Activated T-cell treated with anti-CD3 and anti-CD28 coated beads for 1 hour (primary cell): ENCODE data around the gene ATP13A2.

Experiments used
- DNase-seq: peaks from one replicate; pipeline ENCODE4 v3.0.0-alpha.2; 2020; ENCODE audit warnings: low read depth

The ATP13A2 gene

DNA sequence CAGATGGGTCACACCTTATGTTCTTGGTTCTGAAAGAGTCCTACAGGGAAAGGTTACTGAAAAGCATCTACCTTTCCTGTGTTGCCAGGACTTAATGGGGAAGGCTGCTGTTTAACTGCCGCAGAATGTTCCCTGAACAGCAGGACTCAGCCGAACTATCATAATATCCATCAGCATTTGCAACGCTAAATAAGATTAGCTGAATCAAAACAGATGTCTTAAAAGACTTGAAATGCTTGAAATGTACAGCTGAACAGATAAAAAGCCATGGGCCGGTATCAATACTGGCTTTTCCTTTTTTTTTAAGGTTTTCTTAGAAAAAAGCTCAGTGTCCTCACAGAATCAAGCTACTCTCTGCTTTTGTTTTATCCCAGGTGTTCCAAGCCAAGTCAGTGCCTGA, 19.7 kb upstream of the ATP13A2 start:
- no peak for DNase-seq

DNA sequence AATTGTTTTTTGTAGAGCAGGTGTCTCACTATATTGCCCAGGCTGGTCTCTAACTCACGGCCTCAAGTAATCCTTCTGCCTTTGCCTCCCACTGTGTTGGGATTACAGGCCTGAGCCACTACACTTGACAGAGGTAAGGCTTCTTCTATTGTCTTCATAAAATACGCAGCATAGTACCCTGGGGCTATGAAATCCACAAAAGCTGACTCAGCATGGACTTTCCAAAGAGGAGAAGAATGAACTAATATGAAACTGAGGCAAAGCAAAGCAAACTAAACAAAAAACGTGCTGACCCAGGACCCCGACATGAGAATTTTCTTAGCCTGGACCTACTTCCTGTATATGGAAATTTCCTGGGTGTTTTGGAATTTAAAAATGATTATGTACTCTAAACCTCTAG, 18.5 kb upstream of the ATP13A2 start:
- no peak for DNase-seq

DNA sequence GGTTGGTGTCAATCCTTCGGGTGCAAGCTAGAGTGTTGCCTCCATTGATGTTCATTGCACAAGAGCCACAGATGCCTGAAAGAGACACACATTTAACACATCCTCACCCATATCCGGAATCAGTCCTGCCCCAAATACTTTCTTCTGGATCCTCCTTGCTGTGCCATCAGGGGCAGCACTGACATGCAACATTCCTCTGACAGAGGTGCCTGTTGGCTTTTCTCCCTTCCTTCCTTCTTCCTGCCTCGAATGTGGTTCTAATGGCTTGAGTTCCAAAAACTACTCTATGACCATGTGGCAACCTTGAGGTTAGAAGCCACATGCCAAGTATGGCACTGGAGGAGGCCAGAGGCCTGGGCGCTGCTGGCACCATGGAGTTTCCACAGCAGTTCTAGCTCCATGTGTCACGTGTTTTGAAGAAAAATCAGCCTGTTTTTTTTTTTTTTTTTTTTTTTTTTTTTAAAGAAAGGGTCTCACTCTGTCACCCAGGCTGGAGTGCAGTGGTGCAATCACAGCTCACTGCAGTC, 17.0 kb upstream of the ATP13A2 start:
- DNase-seq: no peak

DNA sequence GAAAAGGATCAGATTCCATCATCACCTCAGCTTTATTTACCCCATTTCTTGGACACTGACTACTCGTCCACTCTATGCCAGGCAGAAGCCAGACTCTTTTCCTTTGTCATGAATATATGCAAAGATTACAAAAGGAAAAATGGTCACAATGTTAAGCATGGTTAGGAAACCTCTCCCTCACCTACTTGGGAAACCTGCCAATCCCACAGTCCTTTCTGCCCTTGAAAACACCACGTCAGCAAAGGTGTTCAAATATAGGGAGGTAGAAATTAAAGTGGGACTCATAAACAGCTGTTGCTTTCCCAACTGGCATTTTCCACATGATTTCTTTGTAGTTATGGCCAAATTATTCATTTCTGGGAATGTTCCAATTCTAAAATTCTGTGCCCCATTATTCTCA, 16.2 kb upstream of the ATP13A2 start:
- no peak for DNase-seq

DNA sequence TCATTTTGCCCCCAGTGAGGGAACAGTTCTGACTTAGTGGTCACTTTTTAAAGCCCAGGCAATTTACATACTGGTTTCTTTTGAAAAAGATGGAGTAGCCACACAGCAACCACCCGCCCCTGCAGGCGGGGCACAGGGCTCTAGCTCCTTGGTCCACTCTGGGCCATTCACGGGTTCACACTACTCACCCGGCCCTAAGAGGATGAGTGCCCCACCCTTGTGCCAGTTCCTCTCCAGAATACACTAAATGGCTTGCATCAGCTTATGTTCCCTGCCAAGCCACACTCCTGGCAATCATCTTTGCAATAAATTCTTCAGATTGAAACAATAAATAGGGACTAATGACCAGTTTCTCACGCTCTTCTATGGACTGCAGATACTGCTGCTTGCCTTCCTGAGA, 15.7 kb upstream of the ATP13A2 start:
- DNase-seq: no peak

DNA sequence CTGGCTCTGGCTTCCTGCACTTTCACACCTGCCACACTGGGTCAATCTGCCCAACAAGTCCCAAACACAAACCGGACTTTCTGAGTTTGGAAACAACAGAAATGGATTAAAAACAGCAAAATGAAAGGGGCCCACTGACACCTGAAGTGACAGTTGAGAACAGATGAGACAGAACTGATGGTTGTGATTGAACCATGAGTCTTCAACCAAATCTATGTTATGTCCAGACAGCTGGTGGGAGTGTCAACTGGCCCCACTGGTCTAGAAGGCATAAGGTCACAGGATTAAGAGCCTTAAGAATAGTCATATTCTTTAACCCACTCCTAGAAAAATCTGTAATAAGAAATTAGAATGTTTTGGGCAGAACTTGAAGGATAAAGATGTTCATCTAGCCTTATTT, 13.0 kb upstream of the ATP13A2 start:
- DNase-seq: no peak

DNA sequence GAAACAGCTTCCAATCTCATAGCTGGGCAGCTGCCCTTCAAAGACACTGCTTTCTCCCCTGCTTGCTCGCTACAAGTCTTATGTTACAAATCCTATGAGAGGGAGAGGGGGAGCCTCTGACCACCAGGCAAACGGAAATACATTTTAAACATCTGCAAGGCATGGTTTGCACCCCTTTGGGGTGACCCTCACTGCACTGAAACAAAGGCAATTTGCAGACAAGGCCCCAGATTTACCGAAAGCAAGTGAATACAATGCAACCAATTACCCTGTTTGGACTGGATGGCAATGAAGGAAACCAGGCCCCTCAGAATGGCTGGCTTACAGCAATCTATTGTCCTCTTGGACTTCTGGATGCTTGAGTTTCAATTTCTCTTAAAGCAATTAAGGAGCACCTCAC, 11.8 kb upstream of the ATP13A2 start:
- no peak for DNase-seq

DNA sequence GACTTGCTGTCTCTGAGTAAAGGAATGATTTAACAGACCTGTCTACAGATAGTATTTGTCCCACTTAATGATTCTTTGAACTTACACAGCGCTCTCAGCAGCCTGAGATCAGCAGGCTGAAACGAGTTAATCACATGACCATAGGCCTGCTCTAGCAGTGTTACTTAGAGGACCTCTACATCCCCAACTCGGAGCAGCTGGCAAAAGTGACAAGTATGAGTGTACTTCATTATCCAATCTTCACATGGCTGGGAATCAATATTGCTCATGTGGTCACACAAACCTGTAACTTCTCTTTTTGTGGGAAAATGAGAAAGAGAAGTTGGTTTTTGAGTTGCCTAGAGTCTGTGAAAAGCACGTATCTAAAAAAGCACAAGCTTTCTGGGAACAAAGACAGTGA, 11.4 kb upstream of the ATP13A2 start:
- no peak for DNase-seq

DNA sequence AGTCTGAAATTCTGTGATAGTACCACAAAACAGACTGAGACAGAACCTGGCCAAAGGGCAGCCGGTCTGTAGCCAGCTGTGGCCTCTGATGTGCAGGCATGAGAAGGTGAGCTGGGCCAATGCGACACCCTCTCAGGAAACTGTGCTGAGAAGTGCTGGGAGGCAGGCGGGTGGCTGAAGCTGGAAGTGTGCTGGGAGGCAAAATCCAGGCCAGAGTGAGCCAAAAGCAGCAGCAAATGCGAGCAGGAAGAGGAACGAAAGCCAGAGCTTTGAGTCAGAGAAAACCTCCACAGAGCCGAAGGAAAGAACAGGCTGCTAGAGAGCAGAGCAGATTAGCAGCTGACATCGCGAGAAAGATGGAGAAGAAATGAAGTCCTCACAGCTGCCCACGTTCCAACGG, 10.2 kb upstream of the ATP13A2 start:
- DNase-seq: no peak

DNA sequence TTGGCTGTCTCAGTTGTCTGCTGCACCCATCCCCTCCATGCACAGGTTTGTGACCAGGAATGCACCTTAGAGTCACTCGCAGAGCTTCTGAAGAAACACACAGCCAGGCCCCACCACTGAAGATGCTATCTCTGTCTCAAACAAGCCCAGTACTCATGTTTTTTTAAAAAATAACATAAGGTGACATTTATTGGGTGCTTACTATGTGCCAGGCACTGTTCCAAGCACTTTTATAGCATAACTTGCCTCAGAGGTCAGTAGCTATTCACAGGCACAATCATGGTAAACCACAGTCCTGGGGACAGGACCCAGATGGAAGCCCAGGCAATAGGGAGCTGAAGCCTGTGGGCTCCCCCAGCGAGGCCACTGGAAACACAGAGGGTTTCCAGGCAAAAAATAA, 8.8 kb upstream of the ATP13A2 start:
- DNase-seq: no peak

DNA sequence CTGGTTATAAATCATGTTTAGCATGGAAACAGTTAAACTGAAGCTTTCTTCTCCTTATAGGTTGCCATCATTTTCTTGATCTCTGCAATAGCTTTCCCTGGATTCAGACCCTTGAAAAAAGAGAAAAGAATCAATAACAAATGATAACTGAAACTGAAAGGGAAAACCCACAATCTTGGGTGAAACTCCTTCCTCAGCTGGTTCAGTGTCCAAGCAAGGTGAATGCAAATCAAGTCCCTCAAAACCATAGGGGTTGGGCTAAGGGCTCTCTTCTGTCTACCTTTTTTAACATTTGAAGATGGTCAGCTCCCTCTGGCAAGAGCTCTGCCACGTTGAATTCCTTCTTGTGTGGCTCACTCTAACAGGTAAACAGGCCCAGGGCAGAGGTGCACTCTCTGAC, 7.1 kb upstream of the ATP13A2 start:
- DNase-seq: no peak

DNA sequence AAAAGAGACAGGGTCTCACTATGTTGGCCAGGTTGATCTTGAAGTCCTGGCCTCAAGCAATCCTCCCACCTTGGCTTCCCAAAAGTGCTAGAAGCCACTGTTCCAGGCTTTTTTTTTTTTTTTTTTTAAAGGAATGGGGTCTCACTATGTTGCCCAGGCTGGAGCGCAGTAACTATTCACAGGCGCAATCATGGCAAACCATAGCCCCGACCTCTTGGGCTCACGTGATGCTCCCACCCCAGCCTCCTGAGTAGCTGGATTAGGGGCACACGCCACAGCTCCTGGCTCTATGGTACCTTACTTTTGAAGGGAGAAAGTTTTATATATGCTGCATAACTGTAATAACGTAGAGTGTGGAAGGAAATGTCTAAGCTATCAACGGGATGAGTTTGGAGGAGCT, 5.7 kb upstream of the ATP13A2 start:
- no peak for DNase-seq

DNA sequence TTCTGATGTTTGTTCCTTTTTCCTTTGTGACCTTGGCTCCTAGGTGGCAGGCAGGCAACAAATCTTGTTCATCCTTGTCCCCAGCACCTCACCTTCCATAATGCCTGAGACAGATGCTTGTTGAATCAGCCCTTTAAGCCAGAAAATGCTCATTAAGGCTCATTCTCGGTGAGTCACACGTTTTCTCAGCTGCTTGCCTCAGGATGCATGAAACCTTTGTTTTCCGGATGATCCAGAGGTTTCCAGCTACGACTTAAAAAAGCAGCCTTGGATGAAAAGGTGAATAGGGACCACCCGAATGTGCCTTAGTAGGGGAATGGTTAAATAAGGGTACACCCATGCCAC, 4.6 kb upstream of the ATP13A2 start:
- no peak for DNase-seq

DNA sequence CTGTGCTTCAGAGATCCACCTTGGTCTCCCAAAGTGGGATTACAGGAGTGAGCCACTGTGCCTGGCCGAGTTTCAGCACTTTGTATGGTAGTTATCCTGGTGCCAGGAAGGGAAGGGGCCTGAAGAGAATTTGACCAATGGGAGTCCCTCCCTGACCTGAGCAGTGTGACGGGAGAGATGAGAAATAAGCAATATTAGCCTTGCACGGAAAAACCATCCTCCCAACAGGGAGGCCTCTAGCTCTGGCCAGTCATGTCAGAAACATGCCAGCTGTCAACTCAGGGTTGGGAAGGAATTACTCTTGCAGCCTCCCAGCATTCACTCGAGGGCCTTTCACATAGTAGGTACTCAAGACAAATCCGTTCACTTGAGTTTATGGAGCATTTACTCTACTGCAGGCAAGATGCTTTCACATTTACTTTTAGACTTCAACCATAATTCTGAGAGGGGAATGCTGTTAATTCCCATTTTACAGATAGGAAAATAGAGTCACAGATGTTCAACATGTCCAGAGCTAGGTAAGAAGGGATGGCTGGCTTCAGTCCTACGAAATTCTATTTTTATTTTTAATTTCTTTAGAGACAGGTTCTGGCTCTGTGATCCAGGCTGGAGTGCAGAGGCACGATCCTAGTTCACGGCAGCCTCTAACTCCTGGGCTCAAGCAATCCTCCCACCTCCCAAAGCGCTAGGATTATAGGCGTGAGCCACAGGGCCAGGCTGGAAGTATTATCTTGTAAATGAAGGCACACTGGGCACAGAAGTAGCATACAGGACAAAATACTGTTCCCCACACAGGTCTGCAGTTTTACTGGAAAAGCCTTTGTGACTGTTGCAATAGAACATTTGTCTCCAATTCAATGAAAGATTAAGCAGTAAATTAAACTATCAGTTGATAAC, 3.2 kb upstream of the ATP13A2 start:
- no peak for DNase-seq

DNA sequence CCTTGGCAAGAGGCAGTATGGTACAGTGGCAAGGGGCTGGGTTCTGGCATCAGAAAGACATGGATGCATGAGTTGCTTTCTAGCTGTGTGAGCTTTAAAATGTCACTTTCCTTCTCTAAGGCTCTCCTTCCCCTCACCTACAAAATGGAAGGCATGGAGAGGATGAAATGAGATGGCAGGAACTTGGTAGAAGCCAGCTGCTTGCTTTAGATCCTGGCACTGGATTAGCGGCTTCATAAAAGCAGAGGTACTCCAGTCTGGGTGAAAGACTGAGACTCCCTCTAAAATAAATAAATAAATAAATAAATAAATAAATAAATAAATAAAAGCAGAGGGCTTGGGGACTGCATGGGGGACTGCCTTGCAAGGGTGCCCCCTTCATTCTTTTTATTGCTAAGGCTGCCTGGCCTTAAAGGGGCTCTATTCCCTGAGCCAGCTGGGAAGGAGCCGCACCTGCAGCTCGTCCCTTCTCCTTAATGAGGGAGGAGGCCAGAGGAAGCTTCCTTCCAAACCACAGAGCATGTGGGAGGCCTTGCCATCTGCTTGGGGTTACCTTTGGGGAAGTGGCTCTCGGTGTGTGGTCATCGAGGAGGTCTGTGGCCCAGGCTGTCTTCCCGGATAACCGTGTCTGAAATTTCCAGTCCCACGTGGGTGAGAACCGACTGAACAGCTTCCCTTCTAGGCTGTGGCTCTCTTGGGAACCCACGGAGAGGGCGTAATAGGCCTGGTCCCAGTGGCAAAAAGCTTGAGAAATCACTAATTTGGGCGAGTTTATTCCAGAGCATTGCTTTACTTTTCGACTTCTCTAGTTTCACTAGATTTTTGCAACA, 2.0 kb upstream of the ATP13A2 start:
- DNase-seq: no peak

DNA sequence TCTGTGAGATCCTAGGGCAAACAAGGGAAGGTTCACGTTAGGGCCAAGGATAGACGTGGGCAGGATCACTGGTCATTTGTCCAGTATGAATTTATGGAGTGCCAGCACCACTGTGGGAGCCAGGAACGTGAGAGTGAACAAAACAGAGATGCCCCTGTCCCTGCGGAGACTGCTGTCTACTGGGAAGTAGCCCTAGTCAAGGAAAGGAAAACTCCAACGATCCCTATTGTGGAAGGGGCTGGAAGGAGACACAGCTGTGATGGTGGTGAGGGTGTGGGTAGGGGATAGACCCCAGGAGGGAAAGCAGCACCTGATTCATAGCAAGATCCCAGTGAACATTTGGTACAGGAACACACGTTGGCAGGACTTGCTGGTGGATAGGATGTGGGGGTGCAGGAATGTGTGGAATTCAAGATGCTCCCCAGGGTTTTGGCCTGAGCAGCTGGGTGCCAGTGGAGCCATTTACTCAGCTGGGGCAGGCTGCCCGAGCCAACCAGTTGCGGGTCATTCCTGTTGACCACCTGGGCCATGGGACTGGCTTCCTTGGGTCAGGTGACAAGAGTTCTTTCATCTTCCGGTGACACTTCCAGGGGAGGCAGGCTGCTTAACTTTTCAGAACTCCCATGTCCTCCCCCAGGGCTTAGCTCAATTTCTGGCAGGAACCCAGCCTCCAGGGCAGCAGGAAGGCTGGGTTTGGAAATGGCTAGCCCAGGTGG, 1.2 kb upstream of the ATP13A2 start:
- no peak for DNase-seq

DNA sequence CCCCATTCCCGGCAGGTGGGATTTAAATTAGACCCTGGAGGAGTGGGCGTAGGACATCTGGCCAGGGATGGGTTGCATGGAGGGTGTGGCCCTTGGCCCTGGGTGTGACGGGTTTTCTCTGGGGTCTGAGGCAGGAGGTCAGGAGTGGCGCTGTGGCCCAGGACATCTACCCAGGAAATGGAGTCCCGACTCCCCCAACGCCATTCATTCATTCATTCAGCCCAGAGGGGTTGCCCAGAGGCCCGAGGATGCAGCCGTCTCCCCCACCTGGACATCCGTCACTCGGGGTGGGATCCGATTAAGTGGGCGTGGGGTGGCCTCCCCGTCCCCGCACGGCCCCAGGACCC, 663 bp downstream of the ATP13A2 start:
- DNase-seq: no peak

DNA sequence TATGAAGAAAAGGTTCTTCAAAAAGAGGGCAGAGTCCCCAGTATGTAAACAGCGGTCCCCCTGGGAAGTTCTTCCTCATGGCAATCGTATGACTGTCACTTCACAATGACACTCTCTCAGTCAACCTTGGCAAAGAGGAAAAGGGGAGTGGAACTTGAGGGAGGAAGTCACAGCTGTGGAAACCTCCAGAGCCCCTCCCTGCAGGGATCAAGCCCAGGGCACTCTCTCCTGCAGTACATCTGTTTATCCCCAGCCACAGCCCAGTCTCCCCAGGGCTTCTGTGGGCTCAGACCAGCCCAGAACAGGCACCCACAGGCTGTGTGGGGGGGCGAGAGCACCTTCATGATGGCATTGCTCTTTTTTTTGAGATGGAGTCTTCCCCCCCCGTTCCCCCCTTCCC, 2.0 kb downstream of the ATP13A2 start:
- no peak for DNase-seq

DNA sequence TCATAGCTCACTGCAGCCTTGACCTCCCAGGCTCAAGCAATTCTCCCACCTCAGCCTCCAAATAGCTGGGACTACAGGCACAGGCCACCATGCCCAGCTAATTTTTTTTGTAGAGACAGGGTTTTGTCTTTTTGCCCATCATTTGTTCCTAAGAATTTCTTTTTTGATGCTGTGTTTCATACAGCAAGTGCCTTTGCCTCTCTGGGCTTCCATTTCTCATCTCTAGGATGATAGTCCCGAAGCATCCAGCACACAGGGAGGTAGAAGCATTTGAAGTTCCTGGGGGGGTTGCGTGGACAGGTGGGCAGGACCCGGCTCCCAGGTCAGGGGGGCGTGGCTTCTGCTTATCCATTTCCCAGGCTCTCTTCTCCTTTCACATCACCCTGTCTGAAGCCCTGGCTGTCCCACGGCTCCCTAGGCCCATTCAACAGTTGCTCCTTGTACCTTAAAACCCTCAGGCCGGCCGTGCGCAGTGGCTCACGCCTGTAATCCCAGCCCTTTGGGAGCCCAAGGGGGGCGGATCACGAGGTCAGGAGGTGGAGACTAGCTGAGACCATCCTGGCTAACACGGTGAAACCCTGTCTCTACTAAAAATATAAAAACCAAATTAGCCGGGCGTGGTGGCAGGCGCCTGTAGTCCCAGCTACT, 3.4 kb downstream of the ATP13A2 start:
- no peak for DNase-seq

DNA sequence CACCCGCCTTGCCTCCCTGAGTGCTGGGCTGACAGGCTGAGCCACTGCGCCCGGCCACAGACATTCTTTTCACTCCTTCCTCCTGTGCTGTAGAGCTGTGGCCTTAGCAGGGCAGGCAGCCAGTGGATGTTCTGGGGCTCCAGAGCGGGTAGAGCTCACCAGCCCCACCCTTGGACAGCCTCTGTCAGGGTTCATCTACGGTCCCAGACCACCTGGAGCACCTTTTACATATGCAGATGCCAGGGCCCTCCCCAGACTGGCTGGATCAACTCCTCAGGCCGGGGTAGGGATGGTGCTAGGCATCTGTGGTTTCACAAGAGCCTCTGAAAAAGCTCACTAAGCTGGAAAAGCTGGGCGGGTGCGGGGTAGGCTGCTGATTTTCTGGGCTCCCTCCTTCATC, 4.6 kb downstream of the ATP13A2 start:
- DNase-seq: no peak

DNA sequence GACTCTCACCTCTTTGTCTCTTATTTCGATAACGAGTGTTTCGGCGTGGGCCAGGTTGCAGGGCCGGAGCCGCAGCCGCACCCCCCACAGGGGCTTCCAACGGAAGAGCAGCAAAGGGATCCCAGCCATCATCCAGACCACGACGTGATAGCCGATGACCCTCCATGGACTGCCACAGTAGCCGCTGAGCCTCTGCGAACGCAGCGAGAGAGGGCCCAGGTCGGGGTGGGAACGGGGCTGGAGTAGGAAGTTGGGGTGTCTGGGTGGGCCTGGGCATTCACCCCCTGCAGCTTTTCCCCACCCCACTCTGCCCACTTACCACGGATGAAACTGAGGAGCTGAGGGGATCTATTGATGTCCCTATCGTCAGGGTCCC, 6.4 kb downstream of the ATP13A2 start:
- DNase-seq: no peak
